Caco-2 (cell line): ENCODE measurements around the gene RXFP1. TPM values are rescaled to one million over a fixed set of nuclear protein-coding genes. Genes with fewer than 3 reads are reported as not detected.

ENCODE experiments used
- BruUV-seq: library from RNA; stranded (reverse); fragments of 400-500 nt; replicated peaks from 2 replicates; lab custom pipeline; 2021; lab: Mats Ljungman, UMichigan
- CTCF ChIA-PET: fragments of 300-600 bp; sonication (Branson Sonifier 250); formaldehyde crosslinking; loops from one replicate; lab custom pipeline; 2022; ENCODE audit warnings: antibody characterized with exemption; lab: Charles Lee
- POLR2A ChIA-PET: fragments of 300-600 bp; sonication (Branson Sonifier 250); formaldehyde crosslinking; loops from one replicate; lab custom pipeline; 2022; ENCODE audit warnings: antibody characterized with exemption; lab: Charles Lee
- DNase-seq, 2 experiments: peaks; one replicate each; pipeline versions ENCODE4 v3.0.0 to v3.0.0-alpha.2; 2020 to 2022
- H3K27me3 ChIP-seq: replicated peaks from 2 replicates; pipeline ENCODE4 v1.6.0; 2011; ENCODE audit warnings: low read length; ENCODE audit not compliant: control insufficient read depth, insufficient read depth
- H3K36me3 ChIP-seq: 2 replicates; pipeline ENCODE4 v1.5.1; 2011; ENCODE audit warnings: low read length; ENCODE audit not compliant: control insufficient read depth, insufficient read depth
- H3K4me1 ChIP-seq: fragments of 250-450 bp; sonication (Bioruptor Pico); 2 replicates; pipeline ENCODE4 v1.5.1; 2020; ENCODE audit warnings: mild to moderate bottlenecking
- H3K4me3 ChIP-seq: 2 replicates; pipeline ENCODE4 v1.5.1; 2011; ENCODE audit warnings: low read depth, mild to moderate bottlenecking, control low read depth, low read length
- H3K9me3 ChIP-seq: fragments of 250-450 bp; sonication (Bioruptor Pico); 2 replicates; pipeline ENCODE4 v1.5.1; 2020; ENCODE audit warnings: mild to moderate bottlenecking, moderate library complexity
- H3K27ac Mint-ChIP-seq: one replicate; pipeline ENCODE4 v1.8.0; 2022; ENCODE audit warnings: mixed read lengths; ENCODE audit not compliant: unreplicated experiment
- H3K27me3 Mint-ChIP-seq: one replicate; pipeline ENCODE4 v1.8.0; 2022; ENCODE audit warnings: mixed read lengths; ENCODE audit not compliant: insufficient read depth, unreplicated experiment
- H3K36me3 Mint-ChIP-seq: one replicate; pipeline ENCODE4 v1.8.0; 2022; ENCODE audit warnings: mild to moderate bottlenecking, mixed read lengths; ENCODE audit not compliant: insufficient read depth, unreplicated experiment
- H3K4me1 Mint-ChIP-seq: one replicate; pipeline ENCODE4 v1.8.0; 2022; ENCODE audit warnings: low read depth, mixed read lengths; ENCODE audit not compliant: unreplicated experiment
- H3K4me3 Mint-ChIP-seq: one replicate; pipeline ENCODE4 v1.8.0; 2022; ENCODE audit warnings: mild to moderate bottlenecking, moderate library complexity, mixed read lengths; ENCODE audit not compliant: unreplicated experiment
- H3K9me3 Mint-ChIP-seq: one replicate; pipeline ENCODE4 v1.8.0; 2022; ENCODE audit warnings: mixed read lengths; ENCODE audit not compliant: unreplicated experiment
- CTCF ChIP-seq, 2 experiments: fragments of 200-600 bp in 1 of 2; IDR thresholded peaks; 1 replicate in 1 of 2; 2 replicates in 1 of 2; pipeline versions ENCODE4 v1.5.1 to v1.8.0; 2011 to 2022; ENCODE audit warnings: antibody characterized with exemption in 1 of 2, control low read depth in 1 of 2, inconsistent platforms in 1 of 2, low read depth in 1 of 2, low read length in 1 of 2, mild to moderate bottlenecking in 1 of 2, moderate library complexity in 1 of 2; ENCODE audit not compliant: insufficient read depth in 1 of 2, severe bottlenecking in 1 of 2, unreplicated experiment in 1 of 2
- intact Hi-C: fragments of 100-400 bp; cut with micrococcal nuclease; formaldehyde crosslinking; loops from one replicate; pipeline ENCODE4 v1.10.0; 2022; ENCODE audit not compliant: unreplicated experiment
- total RNA-seq: library from RNA; stranded (reverse); gene quantifications from 2 replicates; pipeline ENCODE4 v1.2.3, GENCODE V29; 2022

RXFP1 gene
- total RNA-seq, 1 experiment from 2014 or later = not detected

GRCh38 chr4:158530381-158530780 is 8.7 kb downstream of the RXFP1 start:
- Histone ChIP-seq H3K27me3 (no peaks in the 10 kb centered on the region), H3K9me3 (no peaks in the 10 kb centered on the region), H3K36me3 (no peaks in the 10 kb centered on the region), H3K4me3 (no peak overlapping the region), H3K4me1 (no peaks in the 10 kb centered on the region)
- no peak overlapping the region for H3K27ac Mint-ChIP-seq
- BruUV-seq = no TSS peak
- no peaks in the 10 kb centered on the region for H3K4me1 Mint-ChIP-seq
- TF ChIP-seq CTCF (IDR thresholded peaks at IDR 0.05; ENCODE audit: insufficient read depth in 1 of 2, low read depth in 1 of 2, low read length in 1 of 2, severe bottlenecking in 1 of 2, unreplicated experiment in 1 of 2) = no peak
- no peak overlapping the region for H3K4me3 Mint-ChIP-seq
- intact Hi-C loops = no loop called here
- DNase-seq = no peak
- ChIA-PET CTCF (no interaction called here), POLR2A (no interaction called here)
- H3K36me3 Mint-ChIP-seq = no peaks in the 10 kb centered on the region
- H3K9me3 Mint-ChIP-seq = no peaks in the 10 kb centered on the region
- peaks cover 17% of the 10 kb centered on the region for H3K27me3 Mint-ChIP-seq

- H3K4me3 ChIP-seq = no peak overlapping the region
- intact Hi-C loops = no loop called here
- Mint-ChIP-seq H3K4me1 (no peaks in the 10 kb centered on the region), H3K27me3 (peaks cover 17% of the 10 kb centered on the region), H3K27ac (no peak overlapping the region), H3K4me3 (no peak overlapping the region), H3K36me3 (no peaks in the 10 kb centered on the region), H3K9me3 (no peaks in the 10 kb centered on the region)
- TF ChIP-seq CTCF (IDR thresholded peaks at IDR 0.05; ENCODE audit: insufficient read depth in 1 of 2, low read depth in 1 of 2, low read length in 1 of 2, severe bottlenecking in 1 of 2, unreplicated experiment in 1 of 2) = no peak
- no peaks in the 10 kb centered on the region for H3K36me3 ChIP-seq
- no TSS peak for BruUV-seq
- H3K4me1 ChIP-seq = no peaks in the 10 kb centered on the region
- H3K27me3 ChIP-seq = no peaks in the 10 kb centered on the region
- ChIA-PET POLR2A (no interaction called here), CTCF (no interaction called here)
- DNase-seq = no peak
- no peaks in the 10 kb centered on the region for H3K9me3 ChIP-seq
Measured at GRCh38 chr4:158530898-158531297, 9.2 kb downstream of the RXFP1 start.

- Histone ChIP-seq H3K4me1 (no peaks in the 10 kb centered on the region), H3K9me3 (no peaks in the 10 kb centered on the region), H3K27me3 (no peaks in the 10 kb centered on the region), H3K36me3 (no peaks in the 10 kb centered on the region), H3K4me3 (no peak overlapping the region)
- intact Hi-C loops = no loop called here
- ChIA-PET CTCF (no interaction called here), POLR2A (no interaction called here)
- H3K4me1 Mint-ChIP-seq = peaks cover 5% of the 10 kb centered on the region
- BruUV-seq = no TSS peak
- TF ChIP-seq CTCF (IDR thresholded peaks at IDR 0.05; ENCODE audit: insufficient read depth in 1 of 2, low read depth in 1 of 2, low read length in 1 of 2, severe bottlenecking in 1 of 2, unreplicated experiment in 1 of 2) = no peak
- no peak overlapping the region for H3K27ac Mint-ChIP-seq
- no peak overlapping the region for H3K4me3 Mint-ChIP-seq
- H3K9me3 Mint-ChIP-seq = no peaks in the 10 kb centered on the region
- H3K36me3 Mint-ChIP-seq = no peaks in the 10 kb centered on the region
- peaks cover 14% of the 10 kb centered on the region for H3K27me3 Mint-ChIP-seq
- no peak for DNase-seq
Measured at GRCh38 chr4:158532556-158533231, 11.0 kb downstream of the RXFP1 start.
